Measurements from ENCODE around the gene NMNAT3.

NMNAT3 gene

GRCh38 chr3:139574026-139574947 is 103.5 kb downstream of the NMNAT3 start:
- DNase-seq: no peak

GRCh38 chr3:139572847-139573672 is 104.7 kb downstream of the NMNAT3 start:
- no peak for DNase-seq

GRCh38 chr3:139571711-139572110 is 106.1 kb downstream of the NMNAT3 start:
- DNase-seq: no peak

DNA sequence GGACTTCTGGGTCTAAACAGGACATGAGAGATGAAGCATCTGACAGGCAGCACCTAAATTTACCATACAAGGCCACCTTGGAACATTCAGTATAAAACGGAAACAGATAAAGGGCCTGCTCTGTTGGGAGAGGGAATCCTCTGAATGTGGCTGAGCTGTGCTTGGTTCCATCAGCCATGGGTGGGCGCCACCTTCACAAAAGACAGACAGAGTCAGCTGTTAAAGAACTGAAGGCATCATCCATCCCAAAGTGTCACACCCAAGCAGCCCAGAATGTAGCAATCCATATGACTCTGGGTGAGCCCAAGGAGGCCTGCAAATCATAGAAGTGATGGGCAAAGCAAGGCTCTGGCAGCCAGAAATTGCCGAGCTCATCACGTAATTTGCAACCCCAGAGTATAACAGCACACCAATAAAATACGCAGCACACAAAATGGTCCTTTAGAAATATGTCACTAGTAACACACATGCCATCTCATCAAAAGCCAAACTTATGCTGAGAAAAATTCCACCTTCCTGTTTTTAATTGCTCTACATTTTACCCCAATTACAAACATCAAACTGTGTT is 113.4 kb downstream of the NMNAT3 start:
- DNase-seq: no peak

GRCh38 chr3:139561959-139562676 is 115.7 kb downstream of the NMNAT3 start:
- no peak for DNase-seq

DNA sequence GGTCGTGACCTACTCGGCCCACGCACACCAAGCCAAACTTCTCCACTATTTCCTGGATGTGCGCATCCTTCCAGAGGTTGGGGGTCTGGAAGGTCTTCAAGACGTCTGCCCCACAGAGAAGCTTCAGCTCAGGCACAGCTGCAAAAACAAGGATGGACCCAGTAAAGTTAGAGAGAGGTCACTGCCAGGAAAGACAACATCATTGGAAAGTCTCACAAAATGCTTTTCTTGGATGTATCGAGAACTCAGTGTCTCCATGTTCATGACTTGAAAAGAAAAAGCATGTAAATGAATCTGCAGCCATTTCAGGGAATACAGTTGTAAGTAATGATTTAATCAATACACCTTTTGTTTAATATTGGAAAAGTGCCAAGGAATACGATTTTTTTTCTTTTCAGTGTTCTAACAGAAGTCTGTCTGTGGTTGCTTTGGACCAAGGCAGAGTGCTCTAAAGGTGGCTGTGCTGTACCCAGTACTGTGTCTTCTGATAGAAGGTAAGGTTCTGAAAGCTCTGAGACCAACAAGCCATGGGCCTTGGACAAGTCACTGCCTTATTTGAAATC is 116.4 kb downstream of the NMNAT3 start:
- DNase-seq: no peak

DNA sequence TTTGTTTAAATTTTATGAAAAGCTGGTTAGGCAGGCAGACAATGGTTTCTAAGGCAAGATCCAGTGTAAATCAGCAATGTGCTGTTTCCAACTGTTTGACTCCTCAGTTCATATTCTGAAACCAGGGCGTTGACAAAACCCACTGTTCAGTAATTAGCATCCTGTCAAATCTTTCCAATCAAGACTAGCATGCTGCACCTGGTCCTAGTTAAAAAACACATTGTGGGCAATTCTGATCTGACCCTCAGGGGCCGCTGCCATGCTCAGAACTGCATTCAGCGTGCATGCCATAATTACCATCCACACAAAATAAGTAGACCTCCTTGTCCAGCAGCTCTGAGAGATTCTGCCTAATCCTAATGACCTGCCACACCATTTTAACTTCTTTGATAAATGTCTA is 117.4 kb downstream of the NMNAT3 start:
- no peak for DNase-seq

GRCh38 chr3:139559541-139559940 is 118.2 kb downstream of the NMNAT3 start:
- no peak for DNase-seq

DNA sequence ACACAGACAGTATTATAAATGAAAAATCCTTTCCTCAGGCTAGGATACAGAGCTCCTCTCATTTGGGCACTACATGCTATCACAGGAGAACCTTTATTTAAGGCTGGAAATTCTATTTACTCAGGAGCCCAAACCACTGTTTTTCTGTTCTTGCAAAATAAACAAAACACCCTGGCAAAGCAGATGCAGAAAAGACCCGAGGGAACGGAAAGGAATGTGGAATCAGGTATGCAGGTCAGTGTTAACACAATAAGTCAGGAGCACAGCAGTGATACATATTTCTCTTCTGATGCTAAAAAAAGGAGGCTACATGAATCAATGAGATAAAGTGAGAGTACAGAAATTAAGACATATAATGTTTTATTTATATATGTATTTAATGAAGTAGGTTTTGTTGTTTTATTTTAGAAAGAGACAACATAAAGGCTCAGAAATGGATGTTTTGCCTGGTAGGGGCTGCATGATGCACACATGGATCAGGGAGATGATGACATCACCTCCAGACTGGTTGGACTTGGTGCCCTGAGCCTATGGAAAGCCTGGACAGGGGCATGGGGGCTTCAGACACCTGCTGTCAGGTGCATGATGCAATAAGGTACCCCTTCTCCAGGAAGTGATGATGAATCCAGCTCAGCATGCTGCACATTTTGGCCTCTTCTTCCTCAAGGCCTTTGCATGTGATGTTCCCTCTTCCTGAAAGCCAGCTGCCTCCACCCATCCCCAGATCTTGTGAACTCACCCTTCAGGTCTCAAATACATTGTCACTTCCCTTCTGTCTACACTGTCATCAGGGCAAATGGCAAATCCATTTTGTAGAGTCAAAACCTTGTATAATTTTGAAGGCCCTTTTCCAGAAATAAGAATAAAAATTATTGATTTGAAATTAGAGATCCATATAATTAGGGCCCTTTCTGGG is 119.2 kb downstream of the NMNAT3 start:
- no peak for DNase-seq

DNA sequence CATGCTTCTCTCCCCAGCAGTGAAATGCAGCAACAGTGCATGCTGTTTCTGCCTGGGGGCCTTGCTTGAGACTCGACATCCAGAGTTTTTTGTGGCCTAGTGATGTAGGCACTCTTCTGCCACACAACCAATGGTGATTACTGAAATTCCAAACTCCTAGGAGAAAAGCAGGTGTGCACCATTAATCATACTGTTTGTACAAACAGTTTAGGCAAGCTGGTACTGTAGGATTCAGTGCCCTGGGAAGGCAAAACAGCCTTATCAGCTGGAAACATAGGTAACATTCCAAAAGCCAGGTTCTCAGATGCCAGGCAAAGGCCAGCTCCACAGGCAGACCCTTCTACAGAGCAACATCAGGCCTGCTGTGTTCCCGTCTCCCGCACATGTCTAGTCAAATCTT is 120.7 kb downstream of the NMNAT3 start:
- DNase-seq: no peak

GRCh38 chr3:139555249-139555648 is 122.5 kb downstream of the NMNAT3 start:
- DNase-seq: no peak

DNA sequence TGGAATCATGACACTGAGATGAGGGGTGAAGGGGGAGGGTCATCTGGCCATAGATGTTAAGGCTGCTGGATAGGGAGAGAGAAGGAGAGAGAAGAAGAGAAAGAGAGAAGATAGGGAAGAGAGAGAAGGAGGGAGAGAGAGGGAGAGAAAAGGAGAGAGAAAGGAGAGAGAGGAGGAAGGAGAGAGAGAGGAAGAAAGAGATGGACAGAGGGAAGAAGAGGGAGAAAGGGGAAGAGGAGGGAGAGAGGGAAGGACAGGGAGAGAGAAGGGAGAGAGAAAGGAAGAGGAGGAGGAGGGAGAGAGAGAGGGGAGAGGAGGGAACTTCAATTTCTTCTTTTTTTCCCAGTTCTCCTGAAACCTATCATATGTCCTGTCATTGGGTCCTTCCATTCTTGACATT is 123.1 kb downstream of the NMNAT3 start:
- no peak for DNase-seq

DNA sequence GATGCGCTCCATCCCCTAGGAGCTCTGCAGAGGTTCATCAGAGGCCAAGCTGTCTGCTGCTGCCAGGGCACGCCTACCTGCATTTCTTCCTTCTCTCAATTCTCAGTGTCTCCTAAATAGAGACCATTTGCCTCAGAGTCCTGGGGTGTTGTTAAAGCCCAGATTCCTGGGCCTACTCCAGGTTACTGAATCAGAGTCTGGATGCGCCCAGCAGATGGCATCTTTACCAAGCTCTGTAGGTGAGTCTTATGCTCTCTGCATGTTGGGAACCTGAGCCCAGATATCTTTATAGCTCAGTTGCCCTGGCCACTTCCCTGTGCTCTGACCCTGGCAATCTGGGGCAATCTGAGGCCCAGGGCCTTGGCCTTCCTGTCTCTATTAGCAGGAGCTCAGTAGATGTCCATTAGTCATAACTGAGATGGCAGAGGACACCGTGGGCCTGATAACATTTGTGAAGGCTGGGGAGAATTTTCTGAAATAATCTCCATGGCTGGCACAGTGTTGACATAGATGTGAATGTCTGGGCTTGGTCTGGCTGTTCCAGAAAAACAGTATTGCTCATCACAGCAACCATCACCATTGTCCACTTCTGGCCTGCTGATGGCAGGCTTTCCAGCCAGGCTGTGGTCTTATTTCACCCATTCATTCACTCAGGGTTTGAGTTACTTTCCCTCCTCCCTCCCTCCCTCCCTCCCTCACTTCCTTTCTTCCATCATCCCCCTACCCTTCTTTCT is 125.0 kb downstream of the NMNAT3 start:
- peak; percentile 5 to 37 for DNase-seq

DNA sequence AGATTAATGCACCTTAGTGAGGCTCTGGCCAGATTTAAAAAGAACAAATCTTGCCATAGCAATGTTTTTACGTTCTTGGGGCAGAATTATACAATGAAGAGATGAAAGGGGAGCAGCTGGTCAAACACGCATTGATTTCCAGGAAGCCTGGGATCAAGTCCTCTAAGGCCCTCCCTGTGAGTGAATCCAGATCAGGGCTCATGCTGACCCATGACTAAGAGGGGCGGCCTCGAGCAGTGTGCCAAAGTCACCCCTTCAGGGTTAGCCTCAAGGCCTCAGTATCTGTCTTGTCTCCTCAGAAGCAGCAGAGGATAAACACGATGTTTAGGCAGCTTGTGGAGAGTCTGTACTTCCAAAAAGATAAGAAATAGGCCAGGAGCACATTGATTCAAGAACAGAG is 129.0 kb downstream of the NMNAT3 start:
- no peak for DNase-seq

GRCh38 chr3:139547666-139548065 is 130.1 kb downstream of the NMNAT3 start:
- no peak for DNase-seq

GRCh38 chr3:139546772-139547171 is 131.0 kb downstream of the NMNAT3 start:
- DNase-seq: no peak

DNA sequence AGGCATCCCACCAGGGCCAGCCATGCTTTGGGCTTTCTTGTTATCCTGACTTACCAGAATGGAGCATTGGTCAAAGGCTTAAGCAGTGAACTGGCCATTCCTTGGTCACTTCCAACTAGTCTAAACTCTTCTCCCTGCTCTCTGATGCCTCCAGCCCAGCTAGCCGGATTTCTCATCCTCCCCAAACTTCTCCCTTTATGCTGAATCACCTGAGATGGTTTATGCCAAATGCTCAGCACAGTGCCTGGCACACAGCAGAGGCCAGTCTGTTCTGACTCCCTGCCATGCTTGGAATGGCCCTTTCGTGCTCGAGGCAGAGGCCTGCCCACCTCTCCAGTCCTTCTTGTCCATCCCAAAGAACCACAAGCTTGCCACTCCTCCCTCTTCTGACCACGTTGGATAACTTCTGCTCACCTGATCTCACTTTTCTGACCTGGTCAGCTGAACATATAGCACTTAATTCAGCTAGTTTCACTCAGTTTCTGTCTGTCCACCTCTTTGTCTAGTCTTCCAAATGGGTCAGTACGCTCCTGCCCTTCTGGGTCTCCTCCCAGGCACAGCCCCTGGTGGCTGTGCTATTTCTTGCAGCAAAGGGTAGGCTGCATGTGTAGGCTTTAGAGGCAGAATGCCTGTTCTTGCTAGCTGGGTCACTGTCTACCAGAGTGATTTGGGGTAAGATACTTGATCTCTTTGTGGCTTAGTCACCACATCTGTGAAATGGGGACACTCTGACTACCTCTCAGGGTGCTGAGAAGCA is 136.1 kb downstream of the NMNAT3 start:
- DNase-seq: no peak

DNA sequence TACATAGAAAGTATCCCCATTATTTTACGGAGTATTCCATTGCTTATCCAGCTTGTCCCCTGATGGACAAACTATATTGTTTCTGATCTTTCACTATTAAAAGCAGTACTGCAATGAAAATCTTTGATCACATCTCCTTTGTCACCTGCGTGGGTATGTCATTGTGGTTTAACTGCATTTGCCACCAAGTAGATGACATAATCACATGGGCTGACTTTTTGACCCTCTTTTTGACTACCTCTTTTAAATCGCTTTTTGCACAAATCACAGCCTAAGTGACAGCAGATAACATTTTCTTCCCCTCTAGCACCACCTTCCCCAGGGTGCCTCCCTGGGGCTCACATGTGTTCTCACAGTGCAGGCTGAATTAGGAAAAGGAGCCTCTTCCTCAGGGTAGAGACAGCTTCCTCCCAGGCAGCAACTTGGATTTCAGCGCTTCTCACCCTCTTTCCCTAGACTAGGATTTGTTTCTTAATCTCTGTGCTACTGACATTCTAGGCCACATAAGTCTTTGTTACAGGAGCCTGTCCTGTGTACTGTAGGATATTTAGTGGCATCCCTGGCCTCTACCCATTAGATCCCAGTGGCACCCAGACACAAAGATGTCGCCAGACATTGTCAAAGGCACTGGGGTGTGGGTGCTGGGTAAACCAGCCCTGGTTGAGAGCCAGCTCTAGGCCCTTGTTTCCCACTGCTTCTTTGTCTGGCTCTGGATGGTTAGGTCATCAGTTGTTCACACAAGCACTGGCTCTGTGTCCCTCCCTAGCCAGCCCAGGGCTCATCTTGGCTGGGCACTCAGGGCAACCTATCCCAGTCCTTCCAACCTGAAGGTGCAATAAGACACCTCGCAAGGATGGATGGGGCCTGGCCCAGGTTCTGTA is 136.9 kb downstream of the NMNAT3 start:
- no peak for DNase-seq

GRCh38 chr3:139538733-139539132 is 139.0 kb downstream of the NMNAT3 start:
- DNase-seq: no peak

All from cerebellar nuclear complex (tissue), 1 donor.